Measurements from ENCODE around the gene SYT17. TPM values are rescaled to one million over a fixed set of nuclear protein-coding genes. Genes with fewer than 3 reads are reported as not detected.

The SYT17 gene, protein sequence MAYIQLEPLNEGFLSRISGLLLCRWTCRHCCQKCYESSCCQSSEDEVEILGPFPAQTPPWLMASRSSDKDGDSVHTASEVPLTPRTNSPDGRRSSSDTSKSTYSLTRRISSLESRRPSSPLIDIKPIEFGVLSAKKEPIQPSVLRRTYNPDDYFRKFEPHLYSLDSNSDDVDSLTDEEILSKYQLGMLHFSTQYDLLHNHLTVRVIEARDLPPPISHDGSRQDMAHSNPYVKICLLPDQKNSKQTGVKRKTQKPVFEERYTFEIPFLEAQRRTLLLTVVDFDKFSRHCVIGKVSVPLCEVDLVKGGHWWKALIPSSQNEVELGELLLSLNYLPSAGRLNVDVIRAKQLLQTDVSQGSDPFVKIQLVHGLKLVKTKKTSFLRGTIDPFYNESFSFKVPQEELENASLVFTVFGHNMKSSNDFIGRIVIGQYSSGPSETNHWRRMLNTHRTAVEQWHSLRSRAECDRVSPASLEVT
- total RNA-seq: 0.54 TPM
- long read RNA-seq: 0 reads

- intact Hi-C loops (cut with DNase I): loop anchor here (5.0 to 10.0 kb wide), 2 partner anchors 81 to 207 kb away; no protein-coding TSS in a partner anchor
- DNase-seq (ENCODE audit: missing footprints) (peak; percentile 78), ATAC-seq (peak; percentile 92)
Observed at GRCh38 chr16:19167710-19168370, at the start of gene SYT17. Gene SYT17 (plus strand): TSS chr16:19168240. CDS start chr16:19168647, 407 bp downstream.

- DNase-seq (ENCODE audit: missing footprints): no peak
- intact Hi-C loops (cut with DNase I): no loop called here
- peak; percentile 56 for ATAC-seq
Observed at GRCh38 chr16:19118938-19119431, 49.1 kb upstream of the SYT17 start.

DNA sequence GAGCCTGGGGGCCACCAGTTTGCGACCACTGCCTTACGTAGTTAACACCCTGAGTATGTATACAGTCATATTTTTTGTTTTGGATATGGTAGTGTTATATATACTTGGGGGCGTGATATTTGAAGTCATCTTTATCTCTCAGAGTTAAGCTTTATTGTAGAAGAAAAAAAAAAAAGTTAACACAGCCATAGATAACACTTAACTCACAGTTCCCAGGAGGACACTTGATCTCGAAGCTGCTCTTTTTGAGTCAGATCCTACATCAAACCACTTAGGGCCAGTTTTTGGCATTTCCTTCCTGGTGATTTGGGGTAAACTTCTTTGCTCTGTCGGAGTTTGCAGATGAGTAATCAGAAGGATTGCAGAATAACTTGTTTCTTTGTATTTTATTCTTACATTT lies 48.5 kb upstream of the SYT17 start:
- DNase-seq (ENCODE audit: missing footprints) (no peak), ATAC-seq (peak; percentile 57)
- intact Hi-C loops (cut with DNase I): no loop called here

DNA sequence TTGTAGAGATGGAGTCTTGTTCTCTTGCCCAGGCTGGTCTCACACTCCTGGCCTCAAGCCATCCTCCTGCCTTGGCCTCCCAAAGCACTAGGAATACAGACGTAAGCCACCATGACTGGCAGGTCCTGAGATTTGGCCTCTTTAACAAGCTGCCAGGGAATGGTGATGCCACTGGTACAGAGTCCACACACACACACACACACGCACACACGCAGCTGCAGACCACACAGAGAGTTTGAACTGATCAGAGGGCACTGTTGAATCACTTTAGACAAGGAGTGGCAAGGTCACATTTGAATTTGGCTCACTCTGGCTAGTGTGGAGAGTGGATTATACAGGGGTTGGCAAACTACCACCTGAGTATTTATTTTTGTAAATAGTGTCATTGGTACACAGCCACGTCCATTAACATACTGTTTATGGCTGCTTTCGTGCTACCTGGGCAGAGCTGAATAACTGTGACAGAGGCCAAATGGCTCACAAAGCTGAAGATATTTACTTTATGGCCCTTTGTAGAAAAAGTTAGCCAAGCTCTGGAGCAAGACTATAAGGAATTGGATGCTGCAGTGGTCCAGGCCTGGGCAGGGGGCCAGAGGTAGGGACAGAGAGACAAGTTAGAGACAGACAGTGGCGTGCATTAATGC lies 44.4 kb upstream of the SYT17 start:
- ATAC-seq: no peak
- intact Hi-C loops (cut with DNase I): no loop called here
- no peak for DNase-seq (ENCODE audit: missing footprints)

- ATAC-seq (no peak), DNase-seq (ENCODE audit: missing footprints) (no peak)
- intact Hi-C loops (cut with DNase I): no loop called here
Observed at GRCh38 chr16:19126300-19126699, 41.7 kb upstream of the SYT17 start.

- ATAC-seq: no peak
- no peak for DNase-seq (ENCODE audit: missing footprints)
- intact Hi-C loops (cut with DNase I): no loop called here
Observed at GRCh38 chr16:19127205-19127604, 40.8 kb upstream of the SYT17 start.

GRCh38 chr16:19127674-19128131 lies 40.3 kb upstream of the SYT17 start:
- intact Hi-C loops (cut with DNase I): no loop called here
- ATAC-seq (no peak), DNase-seq (ENCODE audit: missing footprints) (no peak)

- DNase-seq (ENCODE audit: missing footprints): no peak
- no peak for ATAC-seq
- intact Hi-C loops (cut with DNase I): no loop called here
Observed at GRCh38 chr16:19128454-19129200, 39.4 kb upstream of the SYT17 start.

- intact Hi-C loops (cut with DNase I): loop anchor here (2.0 kb wide), 1 partner anchor 16 kb away; no protein-coding TSS in a partner anchor
- no peak for DNase-seq (ENCODE audit: missing footprints)
- ATAC-seq: no peak
Observed at GRCh38 chr16:19130385-19130784, 37.7 kb upstream of the SYT17 start.

DNA sequence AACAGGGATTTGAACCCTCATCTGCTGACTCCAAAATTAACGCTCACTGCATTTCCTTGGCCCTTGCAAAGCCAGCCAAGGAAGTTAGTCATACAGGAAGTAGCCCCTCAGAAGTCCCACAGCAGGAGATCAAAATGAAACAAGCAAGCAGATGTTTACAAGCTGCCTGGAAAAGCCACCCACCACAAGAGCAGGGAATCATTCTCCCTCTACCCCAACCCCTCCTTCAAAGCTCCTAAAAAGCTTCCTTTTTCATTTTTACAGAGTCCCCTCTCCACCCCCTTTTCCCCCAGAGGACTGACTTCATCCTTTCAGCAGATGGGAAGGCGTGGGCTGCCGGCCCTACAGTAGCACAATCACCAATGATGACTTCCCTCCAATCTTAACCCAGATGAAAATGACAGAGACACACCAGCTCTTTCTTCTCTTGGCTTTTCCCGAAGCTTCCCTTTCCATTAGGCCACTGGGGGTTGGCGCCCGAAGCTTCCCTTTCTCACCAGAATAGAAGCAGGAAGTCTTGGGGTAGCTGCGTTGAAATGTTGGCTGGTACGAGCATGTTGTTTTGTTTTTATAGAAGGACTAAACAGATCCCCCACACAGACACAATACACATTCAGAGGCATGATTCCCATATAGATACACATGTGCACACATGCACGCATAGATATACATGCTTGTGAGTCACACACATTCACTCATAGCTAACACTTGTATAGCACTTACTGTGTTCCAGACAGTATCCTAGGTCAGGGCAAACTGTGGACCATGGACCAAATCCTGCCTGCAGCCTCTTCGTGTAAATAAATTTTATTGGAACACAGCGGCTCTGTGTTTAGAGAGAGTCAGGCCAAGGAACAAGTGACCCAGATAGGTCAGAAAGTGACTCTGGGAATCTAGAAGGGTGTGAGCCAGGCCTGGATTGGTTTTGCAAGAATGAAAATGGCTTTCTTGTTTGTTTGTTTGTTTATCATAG lies 36.9 kb upstream of the SYT17 start:
- intact Hi-C loops (cut with DNase I): loop anchor here (2.0 kb wide), 1 partner anchor 16 kb away; no protein-coding TSS in a partner anchor
- peak; percentile 81 for ATAC-seq
- DNase-seq (ENCODE audit: missing footprints): peak; percentile 82

GRCh38 chr16:19131825-19132218 lies 36.2 kb upstream of the SYT17 start:
- DNase-seq (ENCODE audit: missing footprints) (no peak), ATAC-seq (no peak)
- intact Hi-C loops (cut with DNase I): loop anchor here (2.0 kb wide), 1 partner anchor 17 kb away; no protein-coding TSS in a partner anchor

GRCh38 chr16:19132255-19132654 lies 35.8 kb upstream of the SYT17 start:
- DNase-seq (ENCODE audit: missing footprints) (no peak), ATAC-seq (no peak)
- intact Hi-C loops (cut with DNase I): no loop called here

- DNase-seq (ENCODE audit: missing footprints) (no peak), ATAC-seq (no peak)
- intact Hi-C loops (cut with DNase I): no loop called here
Observed at GRCh38 chr16:19132898-19133297, 35.1 kb upstream of the SYT17 start.

- ATAC-seq (no peak), DNase-seq (ENCODE audit: missing footprints) (no peak)
- intact Hi-C loops (cut with DNase I): no loop called here
Observed at GRCh38 chr16:19133600-19133999, 34.4 kb upstream of the SYT17 start.

DNA sequence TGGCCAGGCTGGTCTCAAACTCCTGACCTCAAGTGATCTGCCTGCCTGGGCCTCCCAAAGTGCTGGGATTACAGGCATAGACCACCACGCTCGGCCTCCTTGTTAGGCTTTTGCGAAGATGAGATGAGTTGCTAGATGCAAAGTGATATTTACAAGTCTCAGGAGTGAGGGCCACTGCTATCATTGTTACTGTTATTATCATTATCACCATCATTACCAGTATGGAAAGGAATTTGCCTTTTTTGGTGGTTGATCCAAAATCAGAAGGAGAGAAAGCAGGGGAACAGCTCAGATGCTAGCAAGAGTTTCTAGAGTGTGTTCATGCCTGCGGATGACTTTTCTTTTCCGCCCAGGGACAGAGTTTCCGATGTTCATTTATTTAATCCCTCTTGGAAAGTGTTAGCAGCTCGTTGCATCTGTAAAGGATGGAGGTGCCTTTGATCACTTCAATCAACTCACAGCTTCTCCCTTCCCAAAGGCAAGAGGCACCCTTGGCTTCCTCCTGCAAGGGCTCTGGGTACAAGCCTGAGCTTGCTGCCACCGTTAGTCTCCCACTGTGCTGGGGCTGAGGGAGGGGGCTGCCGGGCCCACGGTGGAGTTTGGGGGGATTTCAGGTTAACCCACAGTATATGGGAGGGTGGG lies 32.7 kb upstream of the SYT17 start:
- DNase-seq (ENCODE audit: missing footprints) (no peak), ATAC-seq (no peak)
- intact Hi-C loops (cut with DNase I): no loop called here

DNA sequence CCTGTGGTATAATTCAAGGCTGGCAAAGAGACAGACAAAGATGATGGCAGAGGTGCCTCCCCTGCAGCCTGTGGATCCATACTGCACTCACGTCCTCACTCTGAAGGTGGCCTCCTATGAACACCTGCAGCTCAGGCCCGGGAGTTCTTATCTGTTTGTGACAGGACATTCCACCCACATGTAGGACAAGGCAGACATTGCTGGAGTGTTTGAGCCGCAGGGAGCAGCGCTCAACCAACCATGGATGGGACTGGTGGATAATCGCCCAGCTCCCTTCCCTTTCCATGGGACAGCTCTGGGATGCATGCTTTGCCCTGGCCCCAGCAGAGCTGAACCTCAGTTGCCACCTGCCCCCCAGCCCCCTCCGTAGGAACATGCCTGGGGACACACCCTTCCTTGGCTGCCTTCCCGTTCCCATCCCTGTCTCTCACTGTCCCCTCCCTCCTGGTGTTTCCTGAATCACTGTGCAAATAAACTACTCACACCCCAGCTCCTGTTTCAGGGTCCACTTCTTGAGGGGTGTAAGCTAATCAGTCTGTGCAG lies 32.1 kb upstream of the SYT17 start:
- DNase-seq (ENCODE audit: missing footprints) (no peak), ATAC-seq (no peak)
- intact Hi-C loops (cut with DNase I): no loop called here

Data from Right ventricle myocardium inferior (tissue), 1 donor.